ENCODE data around the gene FASN. TPM values are rescaled to one million over a fixed set of nuclear protein-coding genes. Genes with fewer than 3 reads are reported as not detected.

FASN gene
- total RNA-seq, 1 experiment from 2014 or later = 433 TPM

GRCh38 chr17:82114447-82114846 lies 16.4 kb upstream of the FASN start:
- H4K20me1 ChIP-seq (ENCODE audit: control insufficient read depth, insufficient read depth, insufficient read length) = peaks cover 3% of the 10 kb centered on the region
- no peak overlapping the region for H3K27ac Mint-ChIP-seq

More at GRCh38 chr17:82114447-82114846, 16.4 kb upstream of the FASN start:
- no peak for DNase-seq
- Histone ChIP-seq H3K4ac (ENCODE audit: low read depth, low read length) (no peak overlapping the region), H3K27me3 (ENCODE audit: insufficient read depth, low read length) (no peaks in the 10 kb centered on the region), H3K27ac (ENCODE audit: insufficient read length, low read depth, low read length) (no peak overlapping the region), H3K79me1 (ENCODE audit: insufficient read depth, low read depth, low read length, poor library complexity, severe bottlenecking) (no peaks in the 10 kb centered on the region), H3K14ac (ENCODE audit: insufficient read depth, low read length) (no peak overlapping the region), H4K5ac (ENCODE audit: insufficient read length, low read depth, low read length) (no peak overlapping the region), H3T11ph (ENCODE audit: low read length) (no peak overlapping the region), H2BK120ac (ENCODE audit: low read depth, low read length, poor library complexity, severe bottlenecking) (no peak overlapping the region), H2BK20ac (ENCODE audit: low read depth, low read length, poor library complexity, severe bottlenecking) (no peak overlapping the region), H2BK5ac (ENCODE audit: insufficient read length, low read length) (no peak overlapping the region), H3K9me3 (ENCODE audit: control insufficient read depth, low read depth, low read length) (no peaks in the 10 kb centered on the region), H2BK15ac (ENCODE audit: low read depth, low read length) (no peak overlapping the region), H3K23me2 (ENCODE audit: insufficient read length, low read depth, low read length, poor library complexity, severe bottlenecking) (no peaks in the 10 kb centered on the region), H3K79me2 (ENCODE audit: insufficient read depth, low read length) (no peaks in the 10 kb centered on the region), H4K8ac (replicated peaks; ENCODE audit: insufficient read length, low read depth, low read length) (no peak overlapping the region), H2BK12ac (ENCODE audit: insufficient read length, low read depth, low read length) (no peak overlapping the region), H2AFZ (ENCODE audit: low read length) (no peak overlapping the region), H2AK5ac (ENCODE audit: insufficient read length, low read length) (no peak overlapping the region), H3K9ac (ENCODE audit: extremely low read depth, insufficient read length, low read length) (no peak overlapping the region), H3K23ac (ENCODE audit: insufficient read length, low read depth, low read length) (no peak overlapping the region), H3K4me2 (ENCODE audit: insufficient read depth, insufficient read length, low read length) (no peak overlapping the region), H3K4me1 (ENCODE audit: insufficient read depth, low read length) (no peaks in the 10 kb centered on the region), H4K91ac (ENCODE audit: insufficient read length, low read depth, low read length) (no peak overlapping the region), H3K56ac (ENCODE audit: insufficient read length, low read depth, low read length) (no peak overlapping the region), H3K18ac (ENCODE audit: insufficient read length, low read depth, low read length) (no peak overlapping the region)
- no CpG with 5 or more reads among the region's 10 CpGs for WGBS (ENCODE audit: extremely low coverage, insufficient read length, low lambda C conversion rate)
- Mint-ChIP-seq H3K9me3 (peaks cover 0 to 2% of the 10 kb centered on the region in 2 experiments; a peak in 1 of 5 replicates), H3K4me3 (no peak overlapping the region), H3K36me3 (ENCODE audit: insufficient read depth in 1 of 3, low read depth in 3 of 3) (peaks cover 0 to 2% (median 2%) of the 10 kb centered on the region in 3 experiments; a peak in 4 of 7 replicates), H3K4me1 (peaks cover 15 to 32% of the 10 kb centered on the region in 2 experiments), H3K27me3 (ENCODE audit: low read depth) (peaks cover 64% of the 10 kb centered on the region)
- TF ChIP-seq CTCF (conservative IDR thresholded peaks at IDR 0.05) = no peak

Data from H9 (cell line).